Measurements from ENCODE around the gene C3AR1. TPM values are rescaled to one million over a fixed set of nuclear protein-coding genes. Genes with fewer than 3 reads are reported as not detected.
A peak's percentile ranks its signal among the peaks of the same experiment; 100 is the strongest.

The C3AR1 gene
- total RNA-seq, 1 experiment from 2014 or later, result 0.09 TPM

DNA sequence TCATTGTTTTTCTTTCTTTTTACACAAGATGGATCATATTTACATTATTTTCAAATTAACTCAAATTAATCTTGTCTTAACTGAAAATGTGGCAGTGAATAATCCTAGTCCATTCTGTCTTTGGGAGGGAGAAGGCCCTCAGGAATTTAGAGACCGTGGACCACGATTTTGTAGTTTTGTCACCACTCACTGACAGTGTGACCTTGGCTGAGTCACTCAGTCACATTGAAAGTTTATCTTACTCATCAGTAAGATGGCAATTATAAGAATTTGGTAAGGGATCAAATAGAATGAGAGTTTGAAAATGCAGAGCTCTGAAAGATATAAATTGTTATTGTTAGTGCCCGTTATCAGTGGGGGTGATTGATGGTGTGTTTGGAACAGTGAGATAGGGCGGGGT lies 17.3 kb downstream of the C3AR1 start:
- no peak overlapping the region for H3K4me3 Mint-ChIP-seq
- no peaks in the 10 kb centered on the region for H3K9me3 Mint-ChIP-seq
- DNase-seq (ENCODE audit: low spot score), result no peak

DNA sequence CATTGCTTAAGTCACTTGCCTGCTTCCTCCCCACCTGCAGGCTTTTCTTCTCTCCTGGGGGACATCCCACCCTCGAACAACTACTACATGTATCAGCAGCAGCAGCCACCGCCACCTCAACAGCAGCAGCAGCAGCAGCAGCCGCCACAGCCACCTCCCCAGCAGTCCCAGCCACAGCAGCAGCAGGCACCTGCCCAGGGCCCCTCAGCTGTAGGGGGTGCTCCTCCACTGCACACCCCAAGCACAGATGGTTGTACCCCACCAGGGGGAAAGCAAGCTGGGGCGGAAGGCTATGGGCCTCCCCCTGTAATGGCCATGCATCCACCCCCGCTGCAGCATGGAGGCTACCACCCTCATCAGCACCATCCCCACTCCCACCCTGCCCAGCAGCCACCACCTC lies 18.3 kb downstream of the C3AR1 start:
- no peak overlapping the region for H3K4me3 Mint-ChIP-seq
- no peak overlapping the region for H3K27ac Mint-ChIP-seq
- H3K9me3 Mint-ChIP-seq, result no peaks in the 10 kb centered on the region
- H3K27me3 Mint-ChIP-seq (ENCODE audit: low read depth), result no peaks in the 10 kb centered on the region
- ATAC-seq (no peak), DNase-seq (ENCODE audit: low spot score) (no peak)
- H3K36me3 Mint-ChIP-seq, result peaks cover 70% of the 10 kb centered on the region
- ChIA-PET POLR2A (no interaction called here), CTCF (interaction anchor here (0.5 kb wide), 1 partner anchor 60 kb away, joined by 3 read pairs; no protein-coding TSS in a partner anchor)
- no peaks in the 10 kb centered on the region for H3K4me1 Mint-ChIP-seq
- TF ChIP-seq FOXJ3 (CRISPR knock-in tag; IDR thresholded peaks at IDR 0.05; ENCODE audit: borderline replicate concordance) (no peak), CBFB (CRISPR knock-in tag; IDR thresholded peaks at IDR 0.05; ENCODE audit: low read depth) (no peak), EMX1 (CRISPR knock-in tag; IDR thresholded peaks at IDR 0.05) (no peak), ZNF671 (CRISPR knock-in tag; IDR thresholded peaks at IDR 0.05) (no peak)
- TF ChIP-seq, protein P1, sequence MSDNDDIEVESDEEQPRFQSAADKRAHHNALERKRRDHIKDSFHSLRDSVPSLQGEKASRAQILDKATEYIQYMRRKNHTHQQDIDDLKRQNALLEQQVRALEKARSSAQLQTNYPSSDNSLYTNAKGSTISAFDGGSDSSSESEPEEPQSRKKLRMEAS (CRISPR knock-in tag; IDR thresholded peaks at IDR 0.05), result no peak
- TF ChIP-seq, protein P2, sequence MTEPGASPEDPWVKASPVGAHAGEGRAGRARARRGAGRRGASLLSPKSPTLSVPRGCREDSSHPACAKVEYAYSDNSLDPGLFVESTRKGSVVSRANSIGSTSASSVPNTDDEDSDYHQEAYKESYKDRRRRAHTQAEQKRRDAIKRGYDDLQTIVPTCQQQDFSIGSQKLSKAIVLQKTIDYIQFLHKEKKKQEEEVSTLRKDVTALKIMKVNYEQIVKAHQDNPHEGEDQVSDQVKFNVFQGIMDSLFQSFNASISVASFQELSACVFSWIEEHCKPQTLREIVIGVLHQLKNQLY (CRISPR knock-in tag; IDR thresholded peaks at IDR 0.05), result no peak

More for the DNA sequence above, 17.3 kb downstream of the C3AR1 start:
- Mint-ChIP-seq H3K27ac (no peak overlapping the region), H3K4me1 (no peaks in the 10 kb centered on the region), H3K36me3 (peaks cover 62% of the 10 kb centered on the region), H3K27me3 (ENCODE audit: low read depth) (no peaks in the 10 kb centered on the region)
- TF ChIP-seq ZNF416 (CRISPR knock-in tag; IDR thresholded peaks at IDR 0.05) (no peak), RELA (CRISPR knock-in tag; IDR thresholded peaks at IDR 0.05; ENCODE audit: borderline replicate concordance) (no peak), SMAD3 (CRISPR knock-in tag; IDR thresholded peaks at IDR 0.05; ENCODE audit: borderline replicate concordance) (no peak), ZNF263 (CRISPR knock-in tag; IDR thresholded peaks at IDR 0.05; ENCODE audit: low read depth) (no peak)
- ChIA-PET CTCF (no interaction called here), POLR2A (interaction anchor here (0.5 kb wide), 2 partner anchors 117 to 184 kb away, joined by 3 to 4 read pairs; no protein-coding TSS in a partner anchor)
- no peak for ATAC-seq

DNA sequence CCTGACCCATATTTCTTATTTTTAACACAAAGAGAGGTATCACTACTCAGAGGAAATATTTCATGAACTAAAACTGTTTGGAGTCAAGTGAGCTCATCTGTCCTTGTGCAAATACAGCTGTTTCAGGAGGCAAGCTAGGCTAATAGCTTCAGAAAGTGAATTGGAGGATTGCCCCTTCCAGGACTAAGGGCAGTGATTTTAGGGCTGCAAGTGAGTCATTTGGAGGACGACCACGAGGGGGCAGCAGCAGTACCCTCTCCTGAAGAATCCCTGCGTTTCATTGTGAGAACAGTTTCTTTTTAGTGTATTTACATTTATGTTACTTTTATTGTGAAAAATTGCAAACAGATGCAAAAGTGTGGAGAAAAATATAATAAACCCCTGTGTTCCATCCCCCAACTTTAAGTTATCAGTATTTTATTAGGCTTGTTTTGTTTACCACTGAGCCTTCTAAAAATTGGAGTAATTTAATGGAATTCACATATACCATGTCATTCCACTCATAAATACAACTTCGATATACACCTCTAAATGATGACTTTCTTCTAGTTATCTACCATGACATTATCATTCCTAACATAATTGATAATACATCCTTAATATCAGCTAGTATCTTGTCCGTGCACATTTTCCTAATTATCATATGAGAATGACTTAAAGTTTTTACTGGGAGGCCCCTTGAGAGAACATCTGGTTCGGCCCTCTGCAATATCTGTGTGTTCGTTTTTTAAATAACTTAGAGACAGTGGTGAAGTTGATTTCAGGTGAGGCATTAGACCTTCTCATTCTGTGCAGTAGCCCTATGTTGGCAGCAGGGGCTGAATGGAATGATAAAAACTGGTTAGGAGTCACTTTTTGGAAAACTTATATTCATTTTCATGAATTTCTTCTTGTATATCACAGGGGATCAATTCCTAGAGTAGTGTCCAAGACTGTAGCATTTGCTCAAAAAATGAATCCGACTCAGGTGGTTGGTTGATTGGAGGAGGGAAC lies 19.9 kb downstream of the C3AR1 start:
- ChIA-PET POLR2A (no interaction called here), CTCF (interaction anchor here (0.5 to 1.5 kb wide), 22 partner anchors 8 to 404 kb away, joined by 3 to 41 read pairs (median 4); partner anchors contain the start of genes C3AR1 and FOXJ2)
- peaks cover 72% of the 10 kb centered on the region for H3K36me3 Mint-ChIP-seq

DNA sequence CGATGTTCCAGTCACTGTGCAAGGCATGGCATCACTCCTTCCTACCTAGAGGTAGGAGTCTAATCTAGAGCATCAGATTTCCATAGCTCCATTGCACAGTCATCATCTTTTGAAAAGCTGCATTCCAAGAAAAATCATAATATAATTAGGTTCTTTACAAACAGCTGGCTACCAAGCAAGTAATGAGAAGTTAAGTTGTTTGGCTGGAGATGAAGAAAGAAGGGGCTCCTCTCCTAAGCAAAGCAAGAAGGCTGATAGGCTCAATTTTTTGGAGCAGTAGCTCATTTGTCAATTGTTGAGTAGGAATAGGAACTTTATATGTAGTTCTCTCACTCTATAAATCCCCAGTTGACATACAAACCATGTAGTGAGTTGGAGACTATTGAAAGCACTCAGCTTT lies 25.4 kb downstream of the C3AR1 start:
- Mint-ChIP-seq H3K27me3 (ENCODE audit: low read depth) (no peaks in the 10 kb centered on the region), H3K4me3 (no peak overlapping the region), H3K4me1 (peaks cover 39% of the 10 kb centered on the region), H3K9me3 (no peaks in the 10 kb centered on the region), H3K27ac (no peak overlapping the region), H3K36me3 (peaks cover 32% of the 10 kb centered on the region)
- CTCF ChIA-PET, result interaction anchor here (1.4 kb wide), 1 partner anchor 37 kb away, joined by 4 read pairs; no protein-coding TSS in a partner anchor
- DNase-seq (ENCODE audit: low spot score) (no peak), ATAC-seq (no peak)
- POLR2A ChIA-PET, result no interaction called here
- TF ChIP-seq CBFB (CRISPR knock-in tag; IDR thresholded peaks at IDR 0.05; ENCODE audit: low read depth) (no peak), NR3C1 (CRISPR knock-in tag; conservative IDR thresholded peaks at IDR 0.05; ENCODE audit: low read depth) (no peak), ZNF671 (CRISPR knock-in tag; IDR thresholded peaks at IDR 0.05) (no peak), ELF4 (CRISPR knock-in tag; IDR thresholded peaks at IDR 0.05; ENCODE audit: low read depth) (no peak), ZNF121 (CRISPR knock-in tag; IDR thresholded peaks at IDR 0.05) (no peak), FOXJ3 (CRISPR knock-in tag; IDR thresholded peaks at IDR 0.05; ENCODE audit: borderline replicate concordance) (no peak), ATF1 (CRISPR knock-in tag; IDR thresholded peaks at IDR 0.05) (no peak)
- TF ChIP-seq, protein P3, sequence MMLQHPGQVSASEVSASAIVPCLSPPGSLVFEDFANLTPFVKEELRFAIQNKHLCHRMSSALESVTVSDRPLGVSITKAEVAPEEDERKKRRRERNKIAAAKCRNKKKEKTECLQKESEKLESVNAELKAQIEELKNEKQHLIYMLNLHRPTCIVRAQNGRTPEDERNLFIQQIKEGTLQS (CRISPR knock-in tag; conservative IDR thresholded peaks at IDR 0.05), result no peak
- TF ChIP-seq, protein P4, sequence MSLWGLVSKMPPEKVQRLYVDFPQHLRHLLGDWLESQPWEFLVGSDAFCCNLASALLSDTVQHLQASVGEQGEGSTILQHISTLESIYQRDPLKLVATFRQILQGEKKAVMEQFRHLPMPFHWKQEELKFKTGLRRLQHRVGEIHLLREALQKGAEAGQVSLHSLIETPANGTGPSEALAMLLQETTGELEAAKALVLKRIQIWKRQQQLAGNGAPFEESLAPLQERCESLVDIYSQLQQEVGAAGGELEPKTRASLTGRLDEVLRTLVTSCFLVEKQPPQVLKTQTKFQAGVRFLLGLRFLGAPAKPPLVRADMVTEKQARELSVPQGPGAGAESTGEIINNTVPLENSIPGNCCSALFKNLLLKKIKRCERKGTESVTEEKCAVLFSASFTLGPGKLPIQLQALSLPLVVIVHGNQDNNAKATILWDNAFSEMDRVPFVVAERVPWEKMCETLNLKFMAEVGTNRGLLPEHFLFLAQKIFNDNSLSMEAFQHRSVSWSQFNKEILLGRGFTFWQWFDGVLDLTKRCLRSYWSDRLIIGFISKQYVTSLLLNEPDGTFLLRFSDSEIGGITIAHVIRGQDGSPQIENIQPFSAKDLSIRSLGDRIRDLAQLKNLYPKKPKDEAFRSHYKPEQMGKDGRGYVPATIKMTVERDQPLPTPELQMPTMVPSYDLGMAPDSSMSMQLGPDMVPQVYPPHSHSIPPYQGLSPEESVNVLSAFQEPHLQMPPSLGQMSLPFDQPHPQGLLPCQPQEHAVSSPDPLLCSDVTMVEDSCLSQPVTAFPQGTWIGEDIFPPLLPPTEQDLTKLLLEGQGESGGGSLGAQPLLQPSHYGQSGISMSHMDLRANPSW (CRISPR knock-in tag; conservative IDR thresholded peaks at IDR 0.05; ENCODE audit: low read depth), result no peak
- TF ChIP-seq, protein P5, sequence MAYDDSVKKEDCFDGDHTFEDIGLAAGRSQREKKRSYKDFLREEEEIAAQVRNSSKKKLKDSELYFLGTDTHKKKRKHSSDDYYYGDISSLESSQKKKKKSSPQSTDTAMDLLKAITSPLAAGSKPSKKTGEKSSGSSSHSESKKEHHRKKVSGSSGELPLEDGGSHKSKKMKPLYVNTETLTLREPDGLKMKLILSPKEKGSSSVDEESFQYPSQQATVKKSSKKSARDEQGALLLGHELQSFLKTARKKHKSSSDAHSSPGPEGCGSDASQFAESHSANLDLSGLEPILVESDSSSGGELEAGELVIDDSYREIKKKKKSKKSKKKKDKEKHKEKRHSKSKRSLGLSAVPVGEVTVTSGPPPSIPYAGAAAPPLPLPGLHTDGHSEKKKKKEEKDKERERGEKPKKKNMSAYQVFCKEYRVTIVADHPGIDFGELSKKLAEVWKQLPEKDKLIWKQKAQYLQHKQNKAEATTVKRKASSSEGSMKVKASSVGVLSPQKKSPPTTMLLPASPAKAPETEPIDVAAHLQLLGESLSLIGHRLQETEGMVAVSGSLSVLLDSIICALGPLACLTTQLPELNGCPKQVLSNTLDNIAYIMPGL (CRISPR knock-in tag; IDR thresholded peaks at IDR 0.05), result no peak

More for the DNA sequence above, 19.9 kb downstream of the C3AR1 start:
- no peak for TF ChIP-seq FOXP1 (CRISPR knock-in tag; IDR thresholded peaks at IDR 0.05; ENCODE audit: borderline replicate concordance)
- TF ChIP-seq, protein P6, sequence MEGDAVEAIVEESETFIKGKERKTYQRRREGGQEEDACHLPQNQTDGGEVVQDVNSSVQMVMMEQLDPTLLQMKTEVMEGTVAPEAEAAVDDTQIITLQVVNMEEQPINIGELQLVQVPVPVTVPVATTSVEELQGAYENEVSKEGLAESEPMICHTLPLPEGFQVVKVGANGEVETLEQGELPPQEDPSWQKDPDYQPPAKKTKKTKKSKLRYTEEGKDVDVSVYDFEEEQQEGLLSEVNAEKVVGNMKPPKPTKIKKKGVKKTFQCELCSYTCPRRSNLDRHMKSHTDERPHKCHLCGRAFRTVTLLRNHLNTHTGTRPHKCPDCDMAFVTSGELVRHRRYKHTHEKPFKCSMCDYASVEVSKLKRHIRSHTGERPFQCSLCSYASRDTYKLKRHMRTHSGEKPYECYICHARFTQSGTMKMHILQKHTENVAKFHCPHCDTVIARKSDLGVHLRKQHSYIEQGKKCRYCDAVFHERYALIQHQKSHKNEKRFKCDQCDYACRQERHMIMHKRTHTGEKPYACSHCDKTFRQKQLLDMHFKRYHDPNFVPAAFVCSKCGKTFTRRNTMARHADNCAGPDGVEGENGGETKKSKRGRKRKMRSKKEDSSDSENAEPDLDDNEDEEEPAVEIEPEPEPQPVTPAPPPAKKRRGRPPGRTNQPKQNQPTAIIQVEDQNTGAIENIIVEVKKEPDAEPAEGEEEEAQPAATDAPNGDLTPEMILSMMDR (IDR thresholded peaks at IDR 0.05), result peak; percentile 78
- Mint-ChIP-seq H3K4me3 (no peak overlapping the region), H3K27ac (no peak overlapping the region), H3K4me1 (no peaks in the 10 kb centered on the region), H3K27me3 (ENCODE audit: low read depth) (no peaks in the 10 kb centered on the region), H3K9me3 (no peaks in the 10 kb centered on the region)
- DNase-seq (ENCODE audit: low spot score) (peak; percentile 86), ATAC-seq (peak; percentile 88)
